HCT116 (cell line): ENCODE data around the gene PPFIA2.

Experiments
- CEBPB ChIP-seq: IDR thresholded peaks from 2 replicates; pipeline ENCODE4 v1.6.1; 2012; ENCODE audit warnings: low read depth
- CTCF ChIP-seq, 3 experiments: fragments of 200-600 bp in 1 of 3; sonication (generic) in 1 of 3; IDR thresholded peaks in 2 of 3; conservative IDR thresholded peaks in 1 of 3; 2 replicates each; pipeline ENCODE4 v1.5.1; 2012 to 2017; ENCODE audit warnings: low read depth in 2 of 3, low read length in 2 of 3, antibody characterized with exemption in 1 of 3, borderline replicate concordance in 1 of 3, control low read depth in 1 of 3, mild to moderate bottlenecking in 1 of 3, mixed read lengths in 1 of 3, mixed run types in 1 of 3, moderate library complexity in 1 of 3; ENCODE audit not compliant: insufficient read depth in 1 of 3
- EGR1 ChIP-seq: IDR thresholded peaks from 2 replicates; pipeline ENCODE4 v1.6.1; 2012; ENCODE audit warnings: low read depth
- EZH2 ChIP-seq: fragments of 200-600 bp; sonication (generic); IDR thresholded peaks from 2 replicates; pipeline ENCODE4 v1.6.1; 2017; ENCODE audit warnings: antibody characterized with exemption, mixed run types
- EZH2phosphoT487 ChIP-seq: fragments of 200-600 bp; IDR thresholded peaks from 2 replicates; pipeline ENCODE4 v1.6.1; 2018; ENCODE audit warnings: antibody characterized with exemption, borderline replicate concordance
- JUND ChIP-seq: IDR thresholded peaks from 2 replicates; pipeline ENCODE4 v1.6.1; 2012
- MAX ChIP-seq: IDR thresholded peaks from 2 replicates; pipeline ENCODE4 v1.6.1; 2012
- POLR2A ChIP-seq: IDR thresholded peaks from 2 replicates; pipeline ENCODE4 v1.7.0; 2011; ENCODE audit warnings: borderline replicate concordance; ENCODE audit not compliant: insufficient read depth, insufficient read length; ENCODE audit errors: extremely low read depth
- POLR2AphosphoS5 ChIP-seq: IDR thresholded peaks from 2 replicates; pipeline ENCODE4 v1.6.1; 2011; ENCODE audit warnings: mild to moderate bottlenecking, low read depth, low read length, moderate library complexity
- SP1 ChIP-seq: IDR thresholded peaks from 2 replicates; pipeline ENCODE4 v1.6.1; 2012; ENCODE audit warnings: low read depth
- YY1 ChIP-seq: IDR thresholded peaks from 2 replicates; pipeline ENCODE4 v1.6.1; 2011; ENCODE audit warnings: low read length, low read depth, moderate library complexity, mild to moderate bottlenecking; ENCODE audit not compliant: insufficient replicate concordance; ENCODE audit errors: extremely low read depth
- ZFX ChIP-seq: fragments of 450-650 bp; IDR thresholded peaks from 2 replicates; pipeline ENCODE4 v1.6.1; 2017

- no peak for TF ChIP-seq CTCF (IDR thresholded peaks at IDR 0.05 in 2 of 3, conservative IDR thresholded peaks at IDR 0.05 in 1 of 3; ENCODE audit: borderline replicate concordance in 1 of 3, insufficient read depth in 1 of 3, low read depth in 2 of 3, low read length in 2 of 3)
- TF ChIP-seq EZH2 = no peak
- TF ChIP-seq EZH2phosphoT487 = no peak
- TF ChIP-seq JUND = no peak
- no peak for TF ChIP-seq POLR2AphosphoS5
- TF ChIP-seq ZFX = no peak
- TF ChIP-seq SP1 = no peak
- TF ChIP-seq MAX = no peak
- TF ChIP-seq POLR2A = no peak
- TF ChIP-seq CEBPB = no peak
- no peak for TF ChIP-seq YY1
- no peak for TF ChIP-seq EGR1
Observed at GRCh38 chr12:81297601-81298000, 461.5 kb downstream of the PPFIA2 start.
